Keratinocyte (primary cell): ENCODE measurements around the gene SPATA16. TPM values are rescaled to one million over a fixed set of nuclear protein-coding genes. Genes with fewer than 3 reads are reported as not detected.

Experiments used
- DNase-seq: peaks from one replicate; pipeline ENCODE4 v3.0.0-alpha.2; 2011; ENCODE audit warnings: low read depth, missing footprints, low spot score
- FAIRE-seq: peaks from 2 replicates; lab custom pipeline; 2011; peaks lifted over from hg19 to GRCh38; lab: Jason Lieb, UNC
- H2AFZ ChIP-seq: 2 replicates; pipeline ENCODE4 v1.6.0; 2012; ENCODE audit warnings: low read length, control low read depth, inconsistent platforms; ENCODE audit not compliant: control insufficient read depth
- H3K27ac ChIP-seq: 2 replicates; pipeline ENCODE4 v1.5.1; 2011; ENCODE audit warnings: low read length; ENCODE audit not compliant: control insufficient read depth, insufficient read depth
- H3K27me3 ChIP-seq: 3 replicates; pipeline ENCODE4 v1.6.0; 2011; ENCODE audit warnings: low read length; ENCODE audit not compliant: control insufficient read depth, insufficient read depth; ENCODE audit errors: extremely low read depth
- H3K36me3 ChIP-seq, 2 experiments: 2 replicates in 1 of 2; 3 replicates in 1 of 2; pipeline ENCODE4 v1.5.1; 2011; ENCODE audit warnings: low read length in 2 of 2, mild to moderate bottlenecking in 1 of 2; ENCODE audit not compliant: control insufficient read depth in 2 of 2, insufficient read depth in 2 of 2; ENCODE audit errors: extremely low read depth in 1 of 2
- H3K4me1 ChIP-seq: 3 replicates; pipeline ENCODE4 v1.5.1; 2011; ENCODE audit warnings: low read length; ENCODE audit not compliant: control insufficient read depth, insufficient read depth; ENCODE audit errors: extremely low read depth
- H3K4me2 ChIP-seq: 3 replicates; pipeline ENCODE4 v1.6.0; 2011; ENCODE audit warnings: low read depth, low read length; ENCODE audit not compliant: control insufficient read depth, insufficient read depth; ENCODE audit errors: extremely low read depth
- H3K4me3 ChIP-seq, 3 experiments: fragments of 200-600 bp in 1 of 3; sonication (generic) in 1 of 3; 2 replicates in 2 of 3; 3 replicates in 1 of 3; pipeline ENCODE4 v1.5.1; 2011 to 2016; ENCODE audit warnings: low read length in 3 of 3, mild to moderate bottlenecking in 3 of 3, control low read depth in 2 of 3, inconsistent platforms in 1 of 3, low read depth in 1 of 3, mixed read lengths in 1 of 3, mixed run types in 1 of 3, moderate library complexity in 1 of 3; ENCODE audit not compliant: control insufficient read depth in 2 of 3, insufficient read depth in 2 of 3; ENCODE audit errors: extremely low read depth in 1 of 3
- H3K79me2 ChIP-seq: 2 replicates; pipeline ENCODE4 v1.6.0; 2012; ENCODE audit warnings: low read length; ENCODE audit not compliant: control insufficient read depth, insufficient read depth
- H3K9ac ChIP-seq: 3 replicates; pipeline ENCODE4 v1.6.0; 2011; ENCODE audit warnings: low read length; ENCODE audit not compliant: control insufficient read depth, insufficient read depth; ENCODE audit errors: extremely low read depth
- H3K9me1 ChIP-seq: 3 replicates; pipeline ENCODE4 v1.6.0; 2011; ENCODE audit warnings: low read length; ENCODE audit not compliant: control insufficient read depth, insufficient read depth; ENCODE audit errors: extremely low read depth
- H3K9me3 ChIP-seq: 2 replicates; pipeline ENCODE4 v1.5.1; 2012; ENCODE audit warnings: low read depth, low read length; ENCODE audit not compliant: control insufficient read depth
- H4K20me1 ChIP-seq: 3 replicates; pipeline ENCODE4 v1.6.0; 2011; ENCODE audit warnings: low read length; ENCODE audit not compliant: control insufficient read depth, insufficient read depth; ENCODE audit errors: extremely low read depth
- EZH2 ChIP-seq: IDR thresholded peaks from one replicate; pipeline ENCODE4 v1.6.1; 2012; ENCODE audit warnings: inconsistent platforms, mild to moderate bottlenecking, low read length, moderate library complexity
- dilution Hi-C: fragments of 300-500 bp; cut with MboI; formaldehyde crosslinking; loops from one replicate; pipeline ENCODE4 v1.7.0; 2020; ENCODE audit warnings: low sequenced_read_pairs; ENCODE audit not compliant: extremely low pct_ligation_motif_present
- polyA plus RNA-seq, 5 experiments: library from polyadenylated mRNA; depleted of rRNA in 3 of 5; stranded (reverse) in 3 of 5; stranded (forward) in 1 of 5; unstranded in 1 of 5; fragments of >200 nt; gene quantifications; 1 replicate in 1 of 5; 2 replicates in 3 of 5; 3 replicates in 1 of 5; pipeline versions ENCODE4 v1.2.1 to v1.2.3, GENCODE V29; 2011 to 2012; ENCODE audit warnings: missing spikeins in 2 of 5, low read depth in 1 of 5, low replicate concordance in 1 of 5
- TF ChIP-seq, protein P1 (sequence below), 3 experiments: IDR thresholded peaks in 1 of 3; conservative IDR thresholded peaks in 1 of 3; optimal IDR thresholded peaks in 1 of 3; 2 replicates in 2 of 3; 3 replicates in 1 of 3; pipeline versions ENCODE3 to v1.5.1; 2011; ENCODE audit warnings: low read length in 3 of 3, mild to moderate bottlenecking in 3 of 3, moderate library complexity in 2 of 3, control low read depth in 1 of 3, inconsistent platforms in 1 of 3; ENCODE audit not compliant: insufficient read depth in 2 of 3; ENCODE audit errors: extremely low read depth in 1 of 3

The SPATA16 gene
- polyA plus RNA-seq, 1 donor (not counting 4 experiments of a cell fraction or from before 2014, with no cell fraction given): not detected

DNA sequence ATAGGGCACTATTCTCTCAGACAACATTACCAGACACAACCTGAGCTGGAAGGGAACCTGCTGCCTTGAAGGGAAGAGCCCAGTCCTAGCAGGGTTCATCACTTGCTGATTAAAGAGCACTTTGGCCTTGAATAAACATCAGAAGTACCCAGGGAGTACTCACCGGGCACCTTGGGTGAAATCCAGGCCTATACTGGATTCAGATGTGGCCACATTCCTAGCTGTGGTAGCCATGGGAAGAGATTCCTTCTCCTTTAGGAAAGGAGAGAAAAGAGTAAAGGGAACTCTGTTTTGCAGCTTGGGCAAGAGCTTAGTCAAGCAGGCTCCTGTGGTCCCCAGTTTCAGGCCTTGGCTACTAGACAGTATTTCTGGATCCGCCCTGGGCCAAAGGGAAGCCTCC lies 195.0 kb downstream of the SPATA16 start:
- H3K4me3 ChIP-seq: no peak overlapping the region
- no peaks in the 10 kb centered on the region for H3K4me1 ChIP-seq
- no peak for DNase-seq
- H3K27me3 ChIP-seq: no peaks in the 10 kb centered on the region
- H3K36me3 ChIP-seq: no peaks in the 10 kb centered on the region
- H4K20me1 ChIP-seq: no peaks in the 10 kb centered on the region
- no peaks in the 10 kb centered on the region for H3K9me1 ChIP-seq
- no peak overlapping the region for H2AFZ ChIP-seq
- dilution Hi-C loops: no loop called here
- no peak overlapping the region for H3K9ac ChIP-seq
- H3K9me3 ChIP-seq: no peaks in the 10 kb centered on the region
- H3K79me2 ChIP-seq: no peaks in the 10 kb centered on the region
- no peak for FAIRE-seq
- H3K27ac ChIP-seq: no peak overlapping the region
- no peak overlapping the region for H3K4me2 ChIP-seq
- TF ChIP-seq, protein P1, sequence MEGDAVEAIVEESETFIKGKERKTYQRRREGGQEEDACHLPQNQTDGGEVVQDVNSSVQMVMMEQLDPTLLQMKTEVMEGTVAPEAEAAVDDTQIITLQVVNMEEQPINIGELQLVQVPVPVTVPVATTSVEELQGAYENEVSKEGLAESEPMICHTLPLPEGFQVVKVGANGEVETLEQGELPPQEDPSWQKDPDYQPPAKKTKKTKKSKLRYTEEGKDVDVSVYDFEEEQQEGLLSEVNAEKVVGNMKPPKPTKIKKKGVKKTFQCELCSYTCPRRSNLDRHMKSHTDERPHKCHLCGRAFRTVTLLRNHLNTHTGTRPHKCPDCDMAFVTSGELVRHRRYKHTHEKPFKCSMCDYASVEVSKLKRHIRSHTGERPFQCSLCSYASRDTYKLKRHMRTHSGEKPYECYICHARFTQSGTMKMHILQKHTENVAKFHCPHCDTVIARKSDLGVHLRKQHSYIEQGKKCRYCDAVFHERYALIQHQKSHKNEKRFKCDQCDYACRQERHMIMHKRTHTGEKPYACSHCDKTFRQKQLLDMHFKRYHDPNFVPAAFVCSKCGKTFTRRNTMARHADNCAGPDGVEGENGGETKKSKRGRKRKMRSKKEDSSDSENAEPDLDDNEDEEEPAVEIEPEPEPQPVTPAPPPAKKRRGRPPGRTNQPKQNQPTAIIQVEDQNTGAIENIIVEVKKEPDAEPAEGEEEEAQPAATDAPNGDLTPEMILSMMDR (optimal IDR thresholded peaks at IDR 0.05 in 1 of 3, IDR thresholded peaks at IDR 0.05 in 1 of 3, conservative IDR thresholded peaks at IDR 0.05 in 1 of 3; ENCODE audit: extremely low read depth in 1 of 3, insufficient read depth in 2 of 3, low read length in 3 of 3): no peak
- no peak for TF ChIP-seq EZH2

DNA sequence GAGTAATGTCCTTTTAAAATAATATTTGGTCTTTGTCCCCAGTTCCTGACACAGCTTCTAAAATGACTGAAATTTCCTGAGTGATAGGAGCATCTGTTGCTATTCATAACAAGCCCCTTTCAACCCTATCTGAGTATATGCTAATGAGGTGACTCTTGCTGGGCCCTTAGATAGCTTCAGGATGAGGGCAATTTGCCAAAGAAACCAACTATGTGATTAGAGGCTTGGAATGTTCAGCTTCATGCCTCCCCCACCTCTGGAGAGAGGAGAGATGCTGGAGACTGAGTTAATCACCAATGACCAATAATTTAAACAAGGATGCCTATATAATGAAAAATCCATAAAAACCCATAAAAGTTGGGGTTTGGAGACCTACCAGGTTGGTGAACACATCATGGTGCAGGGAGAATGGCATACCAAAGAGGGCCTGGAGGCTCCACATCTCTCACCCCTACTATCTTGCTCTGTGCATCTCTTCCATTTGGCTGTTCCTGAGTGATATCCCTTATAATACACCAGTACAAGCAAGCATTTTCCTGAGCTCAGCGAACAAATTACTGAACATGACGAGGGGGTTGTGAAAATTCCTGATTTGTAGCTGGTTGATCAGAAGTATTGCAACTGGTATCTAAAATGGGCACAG lies 201.3 kb downstream of the SPATA16 start:
- H2AFZ ChIP-seq: no peak overlapping the region
- H3K9ac ChIP-seq: no peak overlapping the region
- H4K20me1 ChIP-seq: no peaks in the 10 kb centered on the region
- TF ChIP-seq EZH2: no peak
- TF ChIP-seq, protein P1 (optimal IDR thresholded peaks at IDR 0.05 in 1 of 3, IDR thresholded peaks at IDR 0.05 in 1 of 3, conservative IDR thresholded peaks at IDR 0.05 in 1 of 3; ENCODE audit: extremely low read depth in 1 of 3, insufficient read depth in 2 of 3, low read length in 3 of 3): no peak
- DNase-seq: no peak
- H3K27ac ChIP-seq: no peak overlapping the region
- no peaks in the 10 kb centered on the region for H3K36me3 ChIP-seq
- no peaks in the 10 kb centered on the region for H3K9me3 ChIP-seq
- H3K27me3 ChIP-seq: no peaks in the 10 kb centered on the region
- no peak for FAIRE-seq
- H3K79me2 ChIP-seq: no peaks in the 10 kb centered on the region
- H3K4me2 ChIP-seq: no peak overlapping the region
- no peaks in the 10 kb centered on the region for H3K9me1 ChIP-seq
- H3K4me1 ChIP-seq: no peaks in the 10 kb centered on the region
- no peak overlapping the region for H3K4me3 ChIP-seq
- dilution Hi-C loops: no loop called here
